Peyer's patch (tissue), 4 donors: Measurements from ENCODE around the gene CYP26C1. TPM values are rescaled to one million over a fixed set of nuclear protein-coding genes. Genes with fewer than 3 reads are reported as not detected.
A peak's percentile ranks its signal among the peaks of the same experiment; 100 is the strongest.

Experiments
- DNase-seq, 3 donors: peaks; one replicate each; pipeline ENCODE4 v3.0.0-alpha.2; 2017 to 2019
- H3K27ac ChIP-seq, 4 donors: fragments of 200-600 bp; sonication (generic); one replicate each; pipeline ENCODE4 v1.5.1; 2016 to 2019
- H3K27me3 ChIP-seq, 2 donors: fragments of 200-600 bp; sonication (generic); one replicate each; pipeline ENCODE4 v1.5.1; 2019
- H3K36me3 ChIP-seq, 3 donors: fragments of 200-600 bp; sonication (generic); one replicate each; pipeline ENCODE4 v1.5.1; 2016 to 2019
- H3K4me1 ChIP-seq, 4 donors: fragments of 200-600 bp; sonication (generic); one replicate each; pipeline ENCODE4 v1.5.1; 2016 to 2019
- H3K4me3 ChIP-seq, 4 donors: fragments of 200-600 bp; sonication (generic); 1 replicate in 3 of 4; 2 replicates in 1 of 4; pipeline ENCODE4 v1.5.1; 2016 to 2019; ENCODE audit warnings: mild to moderate bottlenecking in 1 of 4
- H3K9me3 ChIP-seq, 4 donors: fragments of 200-600 bp; sonication (generic); one replicate each; pipeline ENCODE4 v1.5.1; 2016 to 2019; ENCODE audit warnings: mild to moderate bottlenecking in 1 of 4
- CTCF ChIP-seq, 6 experiments: fragments of 450-650 bp in 4 of 6; fragments of 200-600 bp in 2 of 6; sonication (generic) in 1 of 6; IDR thresholded peaks; one replicate each; pipeline ENCODE4 v1.5.1; 2017 to 2019; ENCODE audit warnings: antibody characterized with exemption in 6 of 6, mild to moderate bottlenecking in 3 of 6, moderate library complexity in 1 of 6
- POLR2A ChIP-seq, 2 donors: fragments of 450-650 bp; IDR thresholded peaks; one replicate each; pipeline ENCODE4 v1.5.1; 2017; ENCODE audit warnings: antibody characterized with exemption in 2 of 2, mild to moderate bottlenecking in 2 of 2, moderate library complexity in 2 of 2
- total RNA-seq, 4 donors: library from RNA; depleted of rRNA; stranded (reverse); fragments of >200 nt; gene quantifications; one replicate each; pipeline ENCODE4 v1.1.0, GENCODE V29; 2016

Gene CYP26C1
- total RNA-seq, 4 donors from 2014 or later: not detected

DNA sequence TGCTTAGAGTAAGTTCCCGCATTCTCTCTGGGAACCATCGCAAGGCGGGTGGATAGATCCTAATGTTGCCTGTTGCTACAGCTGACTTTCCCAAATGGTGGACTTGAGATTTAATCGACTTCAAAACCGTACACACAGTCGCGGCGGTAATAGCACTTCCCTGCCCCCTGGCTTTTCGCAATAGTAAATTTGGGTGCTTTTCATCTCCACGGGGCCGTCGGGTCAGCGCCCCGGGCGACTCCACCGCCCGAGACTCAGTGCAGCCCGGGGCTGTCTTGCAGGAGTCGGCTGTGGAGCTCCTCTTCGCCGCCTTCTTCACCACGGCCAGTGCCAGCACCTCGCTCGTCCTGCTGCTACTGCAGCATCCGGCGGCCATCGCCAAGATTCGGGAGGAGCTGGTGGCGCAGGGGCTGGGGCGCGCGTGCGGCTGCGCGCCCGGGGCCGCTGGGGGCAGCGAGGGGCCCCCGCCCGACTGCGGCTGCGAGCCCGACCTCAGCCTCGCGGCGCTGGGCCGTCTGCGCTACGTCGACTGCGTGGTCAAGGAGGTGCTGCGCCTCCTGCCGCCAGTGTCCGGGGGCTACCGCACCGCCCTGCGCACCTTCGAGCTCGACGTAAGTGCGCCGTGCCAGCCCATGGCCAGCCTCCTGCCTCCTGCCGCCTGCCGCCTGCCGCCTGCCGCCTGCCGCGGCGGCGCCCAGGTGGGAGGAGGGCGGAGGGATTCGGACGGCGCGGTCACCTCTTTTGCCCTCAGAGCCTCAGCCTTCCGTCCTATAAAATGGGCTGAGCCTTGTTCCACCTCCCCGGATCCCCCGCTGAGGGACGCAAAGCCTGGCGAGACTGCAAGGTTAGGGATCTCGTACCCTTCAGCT lies 5.3 kb downstream of the CYP26C1 start:
- peaks cover 0 to 14% of the 10 kb centered on the region in 2 donors for H3K27me3 ChIP-seq
- no peak overlapping the region for H3K27ac ChIP-seq
- H3K4me1 ChIP-seq: peaks cover 0 to 40% (median 7%) of the 10 kb centered on the region in 4 donors
- no peaks in the 10 kb centered on the region for H3K9me3 ChIP-seq
- no peaks in the 10 kb centered on the region for H3K36me3 ChIP-seq
- DNase-seq: no peak
- TF ChIP-seq POLR2A (IDR thresholded peaks at IDR 0.05) (no peak), CTCF (IDR thresholded peaks at IDR 0.05) (no peak)
- H3K4me3 ChIP-seq: peak overlapping the region in 1 of 4 donors; percentile 11

GRCh38 chr10:93066544-93066913 lies 5.9 kb downstream of the CYP26C1 start:
- H3K36me3 ChIP-seq: no peaks in the 10 kb centered on the region
- TF ChIP-seq POLR2A (IDR thresholded peaks at IDR 0.05): no peak
- H3K27ac ChIP-seq: no peak overlapping the region
- H3K27me3 ChIP-seq: peaks cover 0 to 14% of the 10 kb centered on the region in 2 donors
- no peak for DNase-seq
- no peak overlapping the region for H3K4me3 ChIP-seq
- H3K4me1 ChIP-seq: peaks cover 0 to 35% (median 7%) of the 10 kb centered on the region in 4 donors
- H3K9me3 ChIP-seq: no peaks in the 10 kb centered on the region

DNA sequence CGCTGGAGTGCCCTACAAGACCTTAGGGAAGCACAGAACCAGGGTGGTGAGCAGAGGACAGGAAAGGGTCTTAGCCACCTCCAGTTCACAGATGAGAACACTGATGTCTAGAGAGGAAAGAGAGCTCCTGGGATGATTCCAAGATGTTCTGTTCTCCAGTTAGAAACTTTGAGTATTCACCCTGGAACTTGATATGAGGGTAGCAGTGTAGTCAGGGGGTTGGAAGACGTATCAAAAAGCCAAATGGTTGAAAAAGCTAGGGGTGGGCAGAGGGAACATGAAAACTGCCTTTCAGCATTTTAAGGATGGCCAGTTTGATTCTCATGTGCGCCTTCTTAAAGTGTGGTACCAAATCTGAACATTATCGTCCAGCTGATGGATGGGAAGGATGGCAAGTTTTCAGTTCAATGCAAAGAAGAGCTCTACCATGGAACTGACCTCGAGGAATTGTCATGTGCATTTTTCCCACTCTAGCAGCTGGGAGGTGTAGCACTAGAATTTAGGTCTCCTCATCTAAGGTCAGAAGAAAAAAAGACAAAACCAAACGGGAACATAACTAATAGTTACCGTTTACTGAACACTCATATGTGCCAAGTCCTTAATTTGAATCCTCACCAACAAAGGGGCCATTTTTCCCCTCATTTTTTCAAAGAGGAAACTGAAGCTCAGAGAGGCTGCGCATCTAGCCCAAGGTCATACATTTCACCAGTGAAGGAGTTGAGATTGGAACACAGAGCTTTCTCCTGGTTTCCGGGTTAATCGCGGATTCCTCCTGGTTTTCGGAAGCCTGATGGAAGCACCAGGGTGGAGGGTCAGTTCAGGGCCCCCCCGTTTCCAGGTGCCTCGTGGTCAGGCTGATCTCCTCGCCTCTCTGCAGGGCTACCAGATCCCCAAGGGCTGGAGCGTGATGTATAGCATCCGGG lies 7.1 kb downstream of the CYP26C1 start:
- Histone ChIP-seq H3K27ac (no peak overlapping the region), H3K27me3 (peaks cover 0 to 18% of the 10 kb centered on the region in 2 donors), H3K9me3 (no peaks in the 10 kb centered on the region), H3K4me1 (peaks cover 0 to 34% (median 6%) of the 10 kb centered on the region in 4 donors), H3K4me3 (no peak overlapping the region), H3K36me3 (no peaks in the 10 kb centered on the region)
- DNase-seq: no peak
- TF ChIP-seq CTCF (IDR thresholded peaks at IDR 0.05) (no peak), POLR2A (IDR thresholded peaks at IDR 0.05) (no peak)

GRCh38 chr10:93068411-93069244 lies 8.0 kb downstream of the CYP26C1 start:
- H3K27ac ChIP-seq: no peak overlapping the region
- peaks cover 0 to 27% of the 10 kb centered on the region in 2 donors for H3K27me3 ChIP-seq
- TF ChIP-seq CTCF (IDR thresholded peaks at IDR 0.05): no peak
- peaks cover 0 to 35% (median 8%) of the 10 kb centered on the region in 4 donors for H3K4me1 ChIP-seq
- H3K9me3 ChIP-seq: no peaks in the 10 kb centered on the region
- no peaks in the 10 kb centered on the region for H3K36me3 ChIP-seq
- H3K4me3 ChIP-seq: no peak overlapping the region
- no peak for DNase-seq

DNA sequence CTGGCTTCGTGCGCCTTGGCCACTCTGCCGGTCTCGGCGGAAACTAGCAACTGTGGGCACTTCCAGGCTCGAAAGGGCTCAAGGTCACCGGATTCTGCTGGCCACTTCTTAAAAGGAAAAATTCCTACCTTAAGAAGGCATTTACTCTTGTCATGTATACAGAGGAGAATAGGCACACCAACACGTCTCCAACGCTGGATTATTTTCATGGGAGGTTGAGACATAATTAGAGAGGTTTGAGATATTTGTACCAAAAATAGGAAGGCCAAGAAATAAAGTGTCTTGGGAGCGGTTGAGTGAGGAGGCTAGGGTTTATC lies 8.6 kb downstream of the CYP26C1 start:
- TF ChIP-seq POLR2A (IDR thresholded peaks at IDR 0.05) (no peak), CTCF (IDR thresholded peaks at IDR 0.05) (no peak)
- Histone ChIP-seq H3K27ac (no peak overlapping the region), H3K36me3 (no peaks in the 10 kb centered on the region), H3K4me1 (peaks cover 0 to 41% (median 11%) of the 10 kb centered on the region in 4 donors), H3K27me3 (peaks cover 0 to 33% of the 10 kb centered on the region in 2 donors), H3K9me3 (no peaks in the 10 kb centered on the region), H3K4me3 (no peak overlapping the region)
- no peak for DNase-seq
